GM23338 (cell line): Measurements from ENCODE around the gene IGDCC3. TPM values are rescaled to one million over a fixed set of nuclear protein-coding genes. Genes with fewer than 3 reads are reported as not detected.

ENCODE experiments used
- ATAC-seq: fragments of 200-7000 bp; cut with Tn5 transposase; 3 replicates; pipeline ENCODE4 v1.9.1; 2020
- DNase-seq: peaks from one replicate; pipeline ENCODE4 v3.0.0-alpha.2; 2015; ENCODE audit warnings: low spot score
- H2AFZ ChIP-seq: fragments of 200-600 bp; sonication (generic); 2 replicates; pipeline ENCODE4 v1.8.0; 2016; ENCODE audit warnings: antibody characterized with exemption, mild to moderate bottlenecking, moderate library complexity
- H3F3A ChIP-seq: fragments of 200-600 bp; sonication (generic); replicated peaks from 2 replicates; pipeline ENCODE4 v1.8.0; 2017; ENCODE audit warnings: antibody characterized with exemption, mixed run types, low read depth
- H3K27ac ChIP-seq: fragments of 200-600 bp; sonication (generic); 2 replicates; pipeline ENCODE4 v1.6.1; 2016; ENCODE audit warnings: low read depth
- H3K27me3 ChIP-seq: fragments of 200-600 bp; sonication (generic); 2 replicates; pipeline ENCODE4 v1.8.0; 2016; ENCODE audit warnings: mild to moderate bottlenecking, mixed run types, moderate library complexity; ENCODE audit not compliant: insufficient read depth
- H3K36me3 ChIP-seq: fragments of 200-600 bp; sonication (generic); 2 replicates; pipeline ENCODE4 v1.8.0; 2016; ENCODE audit warnings: mild to moderate bottlenecking; ENCODE audit not compliant: insufficient read depth
- H3K4me1 ChIP-seq: fragments of 200-600 bp; sonication (generic); 2 replicates; pipeline ENCODE4 v1.8.0; 2016; ENCODE audit warnings: mild to moderate bottlenecking, moderate library complexity; ENCODE audit not compliant: insufficient read depth
- H3K4me2 ChIP-seq: fragments of 200-600 bp; sonication (generic); 2 replicates; pipeline ENCODE4 v1.7.1; 2017; ENCODE audit warnings: mixed run types
- H3K4me3 ChIP-seq: fragments of 200-600 bp; sonication (generic); 2 replicates; pipeline ENCODE4 v1.6.1; 2016; ENCODE audit warnings: mixed run types
- H3K79me2 ChIP-seq: fragments of 200-600 bp; sonication (generic); replicated peaks from 2 replicates; pipeline ENCODE4 v1.8.0; 2017; ENCODE audit warnings: mild to moderate bottlenecking; ENCODE audit not compliant: insufficient read depth
- H3K9me2 ChIP-seq: fragments of 200-600 bp; sonication (generic); 2 replicates; pipeline ENCODE4 v1.8.0; 2017; ENCODE audit not compliant: insufficient read depth
- H4K20me1 ChIP-seq: fragments of 200-600 bp; sonication (generic); replicated peaks from 2 replicates; pipeline ENCODE4 v1.8.0; 2017; ENCODE audit warnings: mild to moderate bottlenecking; ENCODE audit not compliant: insufficient read depth
- H3K27ac Mint-ChIP-seq: 2 replicates; pipeline ENCODE4 v1.8.0; 2020; ENCODE audit warnings: inconsistent platforms, mild to moderate bottlenecking, moderate library complexity, mixed read lengths
- H3K27me3 Mint-ChIP-seq: 3 replicates; pipeline ENCODE4 v1.8.0; 2022; ENCODE audit warnings: low read depth, mild to moderate bottlenecking, moderate library complexity, mixed read lengths, inconsistent platforms; ENCODE audit not compliant: insufficient read depth, poor library complexity
- H3K36me3 Mint-ChIP-seq: 3 replicates; pipeline ENCODE4 v1.8.0; 2021; ENCODE audit warnings: low read depth, mild to moderate bottlenecking, inconsistent platforms, moderate library complexity, mixed read lengths
- H3K4me1 Mint-ChIP-seq: 3 replicates; pipeline ENCODE4 v1.8.0; 2020; ENCODE audit warnings: mild to moderate bottlenecking, inconsistent platforms, mixed read lengths
- H3K4me3 Mint-ChIP-seq: 3 replicates; pipeline ENCODE4 v1.8.0; 2021; ENCODE audit warnings: moderate library complexity, mild to moderate bottlenecking, inconsistent platforms, mixed read lengths
- H3K9me3 Mint-ChIP-seq: 3 replicates; pipeline ENCODE4 v1.8.0; 2020; ENCODE audit warnings: moderate library complexity, mild to moderate bottlenecking, inconsistent platforms, mixed read lengths
- ETS1 ChIP-seq: IDR thresholded peaks from 2 replicates; pipeline ENCODE4 v1.6.1; 2016; ENCODE audit warnings: antibody characterized with exemption
- EZH2phosphoT487 ChIP-seq: fragments of 200-600 bp; sonication (generic); IDR thresholded peaks from one replicate; pipeline ENCODE4 v1.8.1; 2018; ENCODE audit warnings: antibody characterized with exemption; ENCODE audit not compliant: unreplicated experiment
- JUNB ChIP-seq: IDR thresholded peaks from one replicate; pipeline ENCODE4 v1.6.1; 2016; ENCODE audit warnings: antibody characterized with exemption; ENCODE audit not compliant: unreplicated experiment
- NANOG ChIP-seq: IDR thresholded peaks from 2 replicates; pipeline ENCODE4 v1.6.1; 2016; ENCODE audit warnings: antibody characterized with exemption, borderline replicate concordance
- REST ChIP-seq: IDR thresholded peaks from one replicate; pipeline ENCODE4 v1.6.1; 2018; ENCODE audit warnings: antibody characterized with exemption; ENCODE audit not compliant: unreplicated experiment
- STAT1 ChIP-seq: IDR thresholded peaks from one replicate; pipeline ENCODE4 v1.6.1; 2016; ENCODE audit warnings: antibody characterized with exemption; ENCODE audit not compliant: unreplicated experiment
- ZNF114 ChIP-seq: fragments of 250-450 bp; sonication (Bioruptor Pico); IDR thresholded peaks from 2 replicates; pipeline ENCODE4 v1.5.0; 2020; ENCODE audit warnings: mild to moderate bottlenecking, moderate library complexity
- ZNF331 ChIP-seq: fragments of 250-450 bp; sonication (Bioruptor Pico); IDR thresholded peaks from 2 replicates; pipeline ENCODE4 v1.5.0; 2020; ENCODE audit warnings: low read depth, mild to moderate bottlenecking, moderate library complexity
- ZNF462 ChIP-seq: fragments of 250-450 bp; sonication (Bioruptor Pico); IDR thresholded peaks from 2 replicates; pipeline ENCODE4 v1.5.0; 2020; ENCODE audit warnings: mild to moderate bottlenecking, moderate library complexity
- polyA plus RNA-seq: library from polyadenylated mRNA; unstranded; fragments of >200 nt; fragmentation: Nextera tagmentation; extraction: Ambion mirVana; gene quantifications from 2 replicates; pipeline ENCODE4 v1.2.1, GENCODE V29; 2016
- total RNA-seq: library from RNA; depleted of rRNA; stranded (reverse); fragments of >200 nt; shearing (Covaris generic); gene quantifications from 2 replicates; pipeline ENCODE4 v1.2.3, GENCODE V29; 2014
- TF ChIP-seq, protein P1 (sequence below), 2 experiments: fragments of 200-600 bp in 1 of 2; sonication (generic) in 1 of 2; conservative IDR thresholded peaks; 2 replicates each; pipeline versions ENCODE4 v1.5.1 to v1.6.1; 2016 to 2017; ENCODE audit warnings: antibody characterized with exemption in 2 of 2, low read depth in 2 of 2, mild to moderate bottlenecking in 2 of 2, moderate library complexity in 1 of 2

The IGDCC3 gene
- total and polyA plus RNA-seq, 2 experiments from 2014 or later = 15.3 to 30.7 TPM

GRCh38 chr15:65371976-65372786 lies 5.6 kb downstream of the IGDCC3 start (continued):
- TF ChIP-seq, protein P1, sequence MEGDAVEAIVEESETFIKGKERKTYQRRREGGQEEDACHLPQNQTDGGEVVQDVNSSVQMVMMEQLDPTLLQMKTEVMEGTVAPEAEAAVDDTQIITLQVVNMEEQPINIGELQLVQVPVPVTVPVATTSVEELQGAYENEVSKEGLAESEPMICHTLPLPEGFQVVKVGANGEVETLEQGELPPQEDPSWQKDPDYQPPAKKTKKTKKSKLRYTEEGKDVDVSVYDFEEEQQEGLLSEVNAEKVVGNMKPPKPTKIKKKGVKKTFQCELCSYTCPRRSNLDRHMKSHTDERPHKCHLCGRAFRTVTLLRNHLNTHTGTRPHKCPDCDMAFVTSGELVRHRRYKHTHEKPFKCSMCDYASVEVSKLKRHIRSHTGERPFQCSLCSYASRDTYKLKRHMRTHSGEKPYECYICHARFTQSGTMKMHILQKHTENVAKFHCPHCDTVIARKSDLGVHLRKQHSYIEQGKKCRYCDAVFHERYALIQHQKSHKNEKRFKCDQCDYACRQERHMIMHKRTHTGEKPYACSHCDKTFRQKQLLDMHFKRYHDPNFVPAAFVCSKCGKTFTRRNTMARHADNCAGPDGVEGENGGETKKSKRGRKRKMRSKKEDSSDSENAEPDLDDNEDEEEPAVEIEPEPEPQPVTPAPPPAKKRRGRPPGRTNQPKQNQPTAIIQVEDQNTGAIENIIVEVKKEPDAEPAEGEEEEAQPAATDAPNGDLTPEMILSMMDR (conservative IDR thresholded peaks at IDR 0.05; ENCODE audit: low read depth in 2 of 2) = no peak
- TF ChIP-seq ETS1 (no peak), ZNF114 (CRISPR knock-in tag) (no peak), ZNF331 (CRISPR knock-in tag) (no peak)

- Mint-ChIP-seq H3K4me1 (peaks cover 70% of the 10 kb centered on the region), H3K9me3 (no peaks in the 10 kb centered on the region; the same call in 2 of the 3 replicates), H3K27ac (no peak overlapping the region), H3K27me3 (peaks cover 30% of the 10 kb centered on the region), H3K36me3 (peaks cover 46% of the 10 kb centered on the region), H3K4me3 (no peak overlapping the region)
- Histone ChIP-seq H3K4me2 (no peak overlapping the region), H2AFZ (no peak overlapping the region), H3F3A (peaks cover 31% of the 10 kb centered on the region; the same call in 1 of the 2 replicates), H3K79me2 (peaks cover 8% of the 10 kb centered on the region; the same call in 1 of the 2 replicates), H3K4me3 (no peak overlapping the region), H4K20me1 (peaks cover 3% of the 10 kb centered on the region; the same call in 1 of the 2 replicates), H3K36me3 (no peaks in the 10 kb centered on the region; the same call in 1 of the 2 replicates), H3K9me2 (no peaks in the 10 kb centered on the region), H3K4me1 (peaks cover 54% of the 10 kb centered on the region), H3K27me3 (peaks cover 12% of the 10 kb centered on the region), H3K27ac (no peak overlapping the region)
- no peak for DNase-seq
- no peak for ATAC-seq
- TF ChIP-seq NANOG = no peak
- no peak for TF ChIP-seq REST
- TF ChIP-seq JUNB = no peak
- TF ChIP-seq EZH2phosphoT487 = no peak
- TF ChIP-seq ZNF331 (CRISPR knock-in tag) = no peak
- no peak for TF ChIP-seq ZNF114 (CRISPR knock-in tag)
- no peak for TF ChIP-seq ZNF462 (CRISPR knock-in tag)
- TF ChIP-seq STAT1 = no peak
These were observed 6.9 kb downstream of the IGDCC3 start for GRCh38 chr15:65370885-65371284.
